Nasal cavity respiratory epithelium epithelial cell of viscerocranial mucosa (primary cell): Measurements from ENCODE around the gene RAB32. TPM values are rescaled to one million over a fixed set of nuclear protein-coding genes. Genes with fewer than 3 reads are reported as not detected.

Source experiments
- total RNA-seq: library from RNA; depleted of rRNA; stranded (reverse); fragments of >200 nt; gene quantifications from 2 replicates; pipeline ENCODE4 v1.2.3, GENCODE V29; 2014

The RAB32 gene
- total RNA-seq = 64.5 and 280 TPM in 2 replicates

GRCh38 chr6:146543211-146543939, at the start of gene RAB32:
TSS of gene RAB32 (plus strand) at chr6:146543833. CDS start at chr6:146543872, 39 bp downstream.

DNA sequence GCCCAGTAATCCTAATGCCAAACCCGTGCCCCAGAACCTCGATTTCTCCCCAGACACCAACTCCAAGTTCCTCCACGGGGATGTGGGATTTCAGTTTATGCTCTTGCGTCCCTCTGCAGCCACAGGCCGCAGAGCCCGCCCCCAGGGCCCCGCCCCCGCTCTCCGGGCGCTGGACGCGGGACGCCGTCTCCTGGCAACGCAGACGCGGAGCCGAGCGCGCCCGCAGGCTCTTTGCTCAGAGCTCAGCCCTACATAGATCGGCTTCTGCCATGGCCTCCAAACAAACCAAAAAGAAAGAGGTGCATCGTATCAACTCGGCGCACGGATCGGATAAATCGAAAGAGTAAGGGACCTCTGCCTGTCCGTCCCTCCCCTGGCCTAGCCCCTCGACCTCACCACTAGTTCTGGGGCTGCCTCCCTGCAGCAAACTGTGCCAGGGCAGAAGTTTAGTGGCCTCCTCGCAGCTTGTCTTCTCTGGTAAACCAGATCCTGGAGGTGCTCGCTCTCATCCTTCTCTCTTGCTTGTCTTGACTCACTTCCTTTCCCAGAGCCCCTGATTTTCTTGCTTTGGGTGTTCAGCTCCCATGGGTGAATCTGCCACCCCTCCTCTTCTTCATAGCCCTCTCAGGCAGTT, 55.3 kb downstream of the RAB32 start, which contains the start of gene ADGB:
ADGB (plus strand) TSS at position 201 of the 634 bp plus-strand sequence; CDS start at position 270, 69 bp downstream.

Other genes starting within 250 kb of the RAB32 start
- not detected in 2 replicates for gene ADGB, start 55.1 kb downstream of the RAB32 start, total RNA-seq